K562 (cell line): ENCODE data around the gene ACAD10. TPM values are rescaled to one million over a fixed set of nuclear protein-coding genes. Genes with fewer than 3 reads are reported as not detected.

Experiments used
- ATF1 ChIP-seq, 2 experiments: fragments of 450-650 bp in 1 of 2; IDR thresholded peaks; 2 replicates each; pipeline ENCODE4 v1.6.1; 2016; ENCODE audit warnings: missing compliant biosample characterization in 1 of 2, missing genetic modification characterization in 1 of 2
- CEBPG ChIP-seq, 3 experiments: fragments of 200-800 bp in 1 of 3; sonication (Bioruptor generic) in 1 of 3; sonication (generic) in 1 of 3; formaldehyde crosslinking in 1 of 3; IDR thresholded peaks in 2 of 3; conservative IDR thresholded peaks in 1 of 3; 2 replicates each; pipeline versions ENCODE4 v1.6.1 to v1.8.0; 2016 to 2022; ENCODE audit warnings: missing compliant biosample characterization in 2 of 3, missing genetic modification characterization in 2 of 3, mild to moderate bottlenecking in 1 of 3, missing genetic modification reagents in 1 of 3
- CREB1 ChIP-seq, 2 experiments: sonication (generic) in 1 of 2; formaldehyde crosslinking in 1 of 2; IDR thresholded peaks; 2 replicates each; pipeline versions ENCODE4 v1.6.1 to v1.8.0; 2012 to 2022; ENCODE audit warnings: inconsistent platforms in 1 of 2, mild to moderate bottlenecking in 1 of 2, missing genetic modification reagents in 1 of 2, moderate library complexity in 1 of 2
- EGR1 ChIP-seq: fragments of 450-650 bp; conservative IDR thresholded peaks from 2 replicates; pipeline ENCODE4 v1.6.1; 2017; ENCODE audit warnings: mild to moderate bottlenecking
- GATAD2B ChIP-seq: fragments of 450-650 bp; IDR thresholded peaks from 2 replicates; pipeline ENCODE4 v1.6.1; 2017; ENCODE audit warnings: mild to moderate bottlenecking, borderline replicate concordance
- HMG20A ChIP-seq: fragments of 450-650 bp; formaldehyde crosslinking; conservative IDR thresholded peaks from 2 replicates; pipeline ENCODE4 v1.4.0; 2020; ENCODE audit warnings: mild to moderate bottlenecking, mixed read lengths
- IRF2 ChIP-seq: sonication (generic); formaldehyde crosslinking; IDR thresholded peaks from 2 replicates; pipeline ENCODE4 v1.8.1; 2022; ENCODE audit warnings: mild to moderate bottlenecking, missing genetic modification reagents
- JUND ChIP-seq, 2 experiments: IDR thresholded peaks; 2 replicates in 1 of 2; 3 replicates in 1 of 2; pipeline ENCODE4 v1.6.1; 2011; ENCODE audit warnings: borderline replicate concordance in 2 of 2, low read depth in 2 of 2, low read length in 2 of 2, improper control_type of control experiment in 1 of 2, missing biosample characterization in 1 of 2, missing genetic modification characterization in 1 of 2, missing genetic modification reagents in 1 of 2
- KAT7 ChIP-seq: sonication (generic); formaldehyde crosslinking; IDR thresholded peaks from 2 replicates; pipeline ENCODE4 v1.8.0; 2022; ENCODE audit warnings: missing genetic modification reagents, mild to moderate bottlenecking, borderline replicate concordance
- MYC ChIP-seq, 2 experiments: fragments of 250-450 bp in 1 of 2; sonication (Bioruptor Pico) in 1 of 2; IDR thresholded peaks; 2 replicates each; pipeline versions ENCODE4 v1.5.1 to v1.6.1; 2012 to 2021; ENCODE audit warnings: low read depth in 2 of 2, borderline replicate concordance in 1 of 2, improper control_type of control experiment in 1 of 2, low read length in 1 of 2, mild to moderate bottlenecking in 1 of 2, moderate library complexity in 1 of 2
- NFXL1 ChIP-seq: fragments of 450-650 bp; formaldehyde crosslinking; IDR thresholded peaks from 2 replicates; pipeline ENCODE4 v1.4.0; 2021; ENCODE audit warnings: mild to moderate bottlenecking
- NFYB ChIP-seq: IDR thresholded peaks from 2 replicates; pipeline ENCODE4 v1.6.1; 2011; ENCODE audit warnings: mild to moderate bottlenecking, moderate library complexity; ENCODE audit not compliant: insufficient read length; ENCODE audit errors: extremely low read depth
- RB1 ChIP-seq: fragments of 450-650 bp; IDR thresholded peaks from 2 replicates; pipeline ENCODE4 v1.6.1; 2017; ENCODE audit warnings: low read depth, mild to moderate bottlenecking
- STAG1 ChIP-seq: sonication (generic); formaldehyde crosslinking; IDR thresholded peaks from 2 replicates; pipeline ENCODE4 v1.5.0; 2020; ENCODE audit warnings: missing genetic modification reagents, borderline replicate concordance
- XRCC4 ChIP-seq: IDR thresholded peaks from one replicate; pipeline ENCODE4 v1.6.1; 2011; ENCODE audit not compliant: insufficient read depth, insufficient read length; ENCODE audit errors: extremely low read depth
- ZBTB17 ChIP-seq: fragments of 450-650 bp; formaldehyde crosslinking; IDR thresholded peaks from 2 replicates; pipeline ENCODE4 v1.4.0; 2020; ENCODE audit warnings: mild to moderate bottlenecking
- ZNF668 ChIP-seq: fragments of 250-450 bp; sonication (Bioruptor Pico); IDR thresholded peaks from 2 replicates; pipeline ENCODE4 v1.8.0; 2022; ENCODE audit warnings: mild to moderate bottlenecking, inconsistent platforms
- polyA plus RNA-seq, 8 experiments: library from polyadenylated mRNA; depleted of rRNA in 4 of 8; stranded (reverse) in 5 of 8; unstranded in 3 of 8; fragments of >200 nt; fragmentation: Nextera tagmentation in 2 of 8; fragmentation: Illumina TruSeq in 1 of 8; extraction: Ambion mirVana in 2 of 8; extraction: Trizol in 1 of 8; gene quantifications; 2 replicates each; pipeline versions ENCODE4 v1.2.1 to v1.2.3, GENCODE V29; 2011 to 2014; ENCODE audit warnings: inconsistent platforms in 1 of 8, missing spikeins in 1 of 8
- total RNA-seq, 7 experiments: library from RNA; depleted of rRNA in 6 of 7; stranded (reverse); fragments of >200 nt in 6 of 7; fragmentation: Illumina TruSeq in 2 of 7; extraction: Trizol in 2 of 7; gene quantifications; 2 replicates each; pipeline versions ENCODE4 v1.2.1 to v1.2.3, GENCODE V29; 2011 to 2021; ENCODE audit warnings: low replicate concordance in 1 of 7
- TF ChIP-seq, protein P1 (sequence below), 2 experiments: fragments of 250-450 bp in 1 of 2; fragments of 450-650 bp in 1 of 2; sonication (Bioruptor Pico) in 1 of 2; IDR thresholded peaks; 2 replicates each; pipeline versions ENCODE4 v1.6.1 to v1.8.0; 2016 to 2021; ENCODE audit warnings: mild to moderate bottlenecking in 2 of 2, moderate library complexity in 2 of 2, missing compliant biosample characterization in 1 of 2, missing genetic modification characterization in 1 of 2
- TF ChIP-seq, protein P2 (sequence below): fragments of 450-650 bp; conservative IDR thresholded peaks from 2 replicates; pipeline ENCODE4 v1.6.1; 2016; ENCODE audit warnings: missing genetic modification characterization, low read depth, mild to moderate bottlenecking, control low read depth, missing compliant biosample characterization
- TF ChIP-seq, protein P3 (sequence below), 2 experiments: IDR thresholded peaks; 2 replicates each; pipeline ENCODE4 v1.6.1; 2012; ENCODE audit warnings: improper control_type of control experiment in 2 of 2, low read depth in 2 of 2, low read length in 2 of 2, borderline replicate concordance in 1 of 2

The ACAD10 gene
- total and polyA plus RNA-seq, 9 of the 15 experiments (the other 6 are each of a cell fraction or from before 2014, with no cell fraction given): 2.3 to 19.2 (median 12.0) TPM

DNA sequence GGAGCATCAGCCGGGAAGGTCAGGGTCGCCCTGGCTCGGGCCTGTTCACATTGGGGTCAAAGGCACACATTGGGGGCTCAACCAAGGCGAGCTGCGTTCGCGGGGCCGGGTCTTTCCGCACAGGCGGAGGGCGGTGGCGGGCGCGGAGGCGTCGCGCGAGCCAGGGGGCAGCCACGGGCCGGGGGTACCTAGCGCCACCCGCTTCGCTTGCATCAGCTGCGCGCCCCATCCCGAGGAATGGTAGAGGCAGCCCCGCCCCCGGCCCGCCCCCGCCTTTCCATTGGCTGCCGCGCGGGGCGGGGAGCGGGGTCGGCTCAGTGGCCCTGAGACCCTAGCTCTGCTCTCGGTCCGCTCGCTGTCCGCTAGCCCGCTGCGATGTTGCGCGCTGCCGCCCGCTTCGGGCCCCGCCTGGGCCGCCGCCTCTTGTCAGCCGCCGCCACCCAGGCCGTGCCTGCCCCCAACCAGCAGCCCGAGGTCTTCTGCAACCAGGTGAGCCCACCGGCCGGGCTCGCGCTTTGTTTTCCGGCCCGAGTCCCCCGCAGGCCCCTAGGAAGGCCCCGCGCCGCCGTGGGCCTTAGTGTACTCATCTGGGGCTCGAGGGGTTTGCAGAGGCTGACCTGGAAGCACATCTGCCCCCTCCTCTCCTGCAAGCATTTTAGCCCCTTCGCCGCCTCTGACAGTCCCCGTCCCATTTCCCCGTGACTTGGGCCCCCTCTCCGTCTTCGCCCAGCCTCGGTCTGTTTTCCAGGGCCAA is 80.9 kb downstream of the ACAD10 start, which contains the start of gene ALDH2 (continued):
- TF ChIP-seq STAG1 (CRISPR knock-in tag) (no peak), ZNF668 (no peak), RB1 (peak; percentile 51; the same call in 1 of the 2 replicates), KAT7 (CRISPR knock-in tag) (peak; percentile 80; the same call in 1 of the 2 replicates), ATF1 (CRISPR knock-in tag; IDR thresholded peaks at IDR 0.05) (no peak), ATF1 (tag; IDR thresholded peaks at IDR 0.05) (peak; percentile 20; the same call in 1 of the 2 replicates), HMG20A (CRISPR knock-in tag) (no peak), NFYB (peak; percentile 53), IRF2 (CRISPR knock-in tag) (no peak), CREB1 (IDR thresholded peaks at IDR 0.05) (no peak), CREB1 (CRISPR knock-in tag; IDR thresholded peaks at IDR 0.05) (peak; percentile 41; the same call in 1 of the 2 replicates), MYC (IDR thresholded peaks at IDR 0.05; ENCODE audit: low read depth, low read length) (peak; percentile 79), MYC (CRISPR knock-in tag; IDR thresholded peaks at IDR 0.05; ENCODE audit: borderline replicate concordance, low read depth) (no peak), GATAD2B (no peak), JUND (IDR thresholded peaks at IDR 0.05; ENCODE audit: borderline replicate concordance, low read depth, low read length) (peak; percentile 45; the same call in 1 of the 2 replicates), JUND (tag; IDR thresholded peaks at IDR 0.05; ENCODE audit: borderline replicate concordance, low read depth, low read length) (no peak), NFXL1 (CRISPR knock-in tag) (no peak), CEBPG (CRISPR knock-in tag; IDR thresholded peaks at IDR 0.05) (peak; percentile 93), CEBPG (tag; conservative IDR thresholded peaks at IDR 0.05 in 1 of 2, IDR thresholded peaks at IDR 0.05 in 1 of 2) (peak; percentile 68 to 82), XRCC4 (no peak), ZBTB17 (CRISPR knock-in tag) (0 out of 2 replicates have a peak, but pooled peaks have one; percentile 45), EGR1 (peak; percentile 65)
- TF ChIP-seq, protein P1, sequence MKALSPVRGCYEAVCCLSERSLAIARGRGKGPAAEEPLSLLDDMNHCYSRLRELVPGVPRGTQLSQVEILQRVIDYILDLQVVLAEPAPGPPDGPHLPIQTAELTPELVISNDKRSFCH (CRISPR knock-in tag; IDR thresholded peaks at IDR 0.05): no peak
- TF ChIP-seq, protein P1 (tag; IDR thresholded peaks at IDR 0.05): peak; percentile 34; the same call in 1 of the 2 replicates
- TF ChIP-seq, protein P2, sequence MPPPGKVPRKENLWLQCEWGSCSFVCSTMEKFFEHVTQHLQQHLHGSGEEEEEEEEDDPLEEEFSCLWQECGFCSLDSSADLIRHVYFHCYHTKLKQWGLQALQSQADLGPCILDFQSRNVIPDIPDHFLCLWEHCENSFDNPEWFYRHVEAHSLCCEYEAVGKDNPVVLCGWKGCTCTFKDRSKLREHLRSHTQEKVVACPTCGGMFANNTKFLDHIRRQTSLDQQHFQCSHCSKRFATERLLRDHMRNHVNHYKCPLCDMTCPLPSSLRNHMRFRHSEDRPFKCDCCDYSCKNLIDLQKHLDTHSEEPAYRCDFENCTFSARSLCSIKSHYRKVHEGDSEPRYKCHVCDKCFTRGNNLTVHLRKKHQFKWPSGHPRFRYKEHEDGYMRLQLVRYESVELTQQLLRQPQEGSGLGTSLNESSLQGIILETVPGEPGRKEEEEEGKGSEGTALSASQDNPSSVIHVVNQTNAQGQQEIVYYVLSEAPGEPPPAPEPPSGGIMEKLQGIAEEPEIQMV: peak; percentile 80
- TF ChIP-seq, protein P3, sequence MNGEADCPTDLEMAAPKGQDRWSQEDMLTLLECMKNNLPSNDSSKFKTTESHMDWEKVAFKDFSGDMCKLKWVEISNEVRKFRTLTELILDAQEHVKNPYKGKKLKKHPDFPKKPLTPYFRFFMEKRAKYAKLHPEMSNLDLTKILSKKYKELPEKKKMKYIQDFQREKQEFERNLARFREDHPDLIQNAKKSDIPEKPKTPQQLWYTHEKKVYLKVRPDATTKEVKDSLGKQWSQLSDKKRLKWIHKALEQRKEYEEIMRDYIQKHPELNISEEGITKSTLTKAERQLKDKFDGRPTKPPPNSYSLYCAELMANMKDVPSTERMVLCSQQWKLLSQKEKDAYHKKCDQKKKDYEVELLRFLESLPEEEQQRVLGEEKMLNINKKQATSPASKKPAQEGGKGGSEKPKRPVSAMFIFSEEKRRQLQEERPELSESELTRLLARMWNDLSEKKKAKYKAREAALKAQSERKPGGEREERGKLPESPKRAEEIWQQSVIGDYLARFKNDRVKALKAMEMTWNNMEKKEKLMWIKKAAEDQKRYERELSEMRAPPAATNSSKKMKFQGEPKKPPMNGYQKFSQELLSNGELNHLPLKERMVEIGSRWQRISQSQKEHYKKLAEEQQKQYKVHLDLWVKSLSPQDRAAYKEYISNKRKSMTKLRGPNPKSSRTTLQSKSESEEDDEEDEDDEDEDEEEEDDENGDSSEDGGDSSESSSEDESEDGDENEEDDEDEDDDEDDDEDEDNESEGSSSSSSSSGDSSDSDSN (IDR thresholded peaks at IDR 0.05; ENCODE audit: borderline replicate concordance in 1 of 2, low read depth in 2 of 2, low read length in 2 of 2): peak in 1 of 2 experiments; percentile 60; a peak in 2 of 4 replicates
